DMS79 treated with DMSO at 0.1 percent for 48 hours (cell line): ENCODE results near the gene FBXO45.
"Not testable (repeated sequence)": the region's sequence is repeated elsewhere in the genome, so short reads cannot be mapped to it uniquely, and the experiment has no call there.

Experiments
- DNase-seq: peaks from one replicate; lab custom pipeline; 2025; lab: John Stamatoyannopoulos, UW

The FBXO45 gene

DNA sequence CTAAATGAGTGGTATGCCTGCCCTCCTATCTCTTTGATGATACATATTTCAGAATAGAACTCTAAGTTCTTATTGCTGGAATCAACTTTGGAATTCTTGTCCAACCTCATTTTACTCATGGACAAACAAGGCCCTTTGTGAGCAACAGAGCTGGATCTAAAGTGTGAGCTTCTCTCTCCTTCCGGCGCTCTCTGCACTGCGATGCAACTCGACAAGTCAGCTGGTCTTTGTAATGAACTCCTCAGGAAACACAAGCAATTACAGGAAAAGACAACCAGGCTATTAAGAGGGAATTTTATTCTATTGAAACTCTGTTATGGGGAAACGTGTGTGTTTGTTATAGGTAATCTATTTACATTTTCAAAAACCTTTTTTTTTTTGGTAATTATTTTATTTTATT is 50.8 kb downstream of the FBXO45 start:
- peak; percentile 52 for DNase-seq

DNA sequence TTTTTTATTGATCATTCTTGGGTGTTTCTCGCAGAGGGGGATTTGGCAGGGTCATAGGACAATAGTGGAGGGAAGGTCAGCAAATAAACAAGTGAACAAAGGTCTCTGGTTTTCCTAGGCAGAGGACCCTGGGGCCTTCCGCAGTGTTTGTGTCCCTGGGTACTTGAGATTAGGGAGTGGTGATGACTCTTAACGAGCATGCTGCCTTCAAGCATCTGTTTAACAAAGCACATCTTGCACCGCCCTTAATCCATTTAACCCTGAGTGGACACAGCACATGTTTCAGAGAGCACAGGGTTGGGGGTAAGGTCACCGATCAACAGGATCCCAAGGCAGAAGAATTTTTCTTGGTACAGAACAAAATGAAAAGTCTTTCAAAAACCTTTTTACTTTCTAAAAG is 51.2 kb downstream of the FBXO45 start:
- not testable (repeated sequence) for DNase-seq

DNA sequence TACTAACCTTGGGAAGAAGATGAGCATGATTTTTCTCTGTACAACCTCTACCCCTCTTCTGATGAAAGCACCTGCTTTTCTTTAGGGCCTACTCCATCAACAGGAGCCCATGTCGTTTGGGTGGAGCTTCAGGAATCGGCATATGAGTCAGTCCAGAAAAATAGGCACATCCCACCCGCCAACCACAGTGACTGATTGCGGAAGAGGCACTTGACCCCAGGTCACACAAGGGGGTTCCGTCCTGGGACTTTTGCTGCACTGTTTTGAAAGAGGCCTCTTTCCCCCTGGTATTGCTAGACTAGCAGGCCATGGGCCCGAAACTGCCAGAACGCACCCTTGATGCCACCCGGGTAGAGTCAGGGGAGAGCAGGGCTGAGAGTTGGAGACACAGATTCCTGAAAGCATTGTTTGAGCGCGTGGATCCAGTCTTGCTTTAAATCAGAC is 51.7 kb downstream of the FBXO45 start:
- DNase-seq, result no peak

DNA sequence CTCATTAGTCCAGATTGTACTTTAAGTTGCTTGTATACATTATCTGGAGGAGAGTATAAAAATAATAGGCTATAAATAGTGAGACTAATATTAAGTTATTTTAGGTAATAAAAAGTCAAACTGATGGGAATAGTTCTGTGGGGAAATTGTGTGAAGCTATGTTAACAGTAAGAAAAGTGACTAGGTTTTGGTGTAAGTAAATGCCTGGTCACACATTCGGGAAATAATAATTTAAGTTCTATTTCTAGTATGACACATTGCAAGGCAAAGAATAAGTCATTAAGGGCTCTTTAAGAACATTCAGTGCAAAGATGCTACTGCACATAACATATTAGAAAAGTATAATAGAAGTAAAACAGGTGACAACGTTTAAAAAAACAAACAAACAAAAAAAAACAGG is 52.2 kb downstream of the FBXO45 start:
- DNase-seq, result no peak

DNA sequence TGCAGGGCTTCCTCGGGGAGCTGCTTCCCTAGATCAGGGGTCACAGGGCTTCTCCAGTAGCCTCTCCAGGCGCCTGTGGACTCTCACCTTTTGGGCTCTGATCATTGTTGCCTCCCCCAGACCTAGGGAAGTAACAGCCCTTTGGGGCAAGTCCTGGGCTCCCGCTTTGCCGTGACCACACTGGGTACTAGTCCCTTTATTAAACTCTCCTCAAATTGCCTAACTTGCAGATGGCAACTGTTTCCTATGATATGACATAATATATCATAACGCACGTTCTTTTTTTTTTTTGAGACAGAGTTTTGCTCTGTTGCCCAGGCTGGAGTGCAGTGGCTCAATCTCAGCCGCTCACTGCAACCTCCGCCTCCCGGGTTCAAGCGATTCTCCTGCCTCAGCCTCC is 53.2 kb downstream of the FBXO45 start:
- no peak for DNase-seq

DNA sequence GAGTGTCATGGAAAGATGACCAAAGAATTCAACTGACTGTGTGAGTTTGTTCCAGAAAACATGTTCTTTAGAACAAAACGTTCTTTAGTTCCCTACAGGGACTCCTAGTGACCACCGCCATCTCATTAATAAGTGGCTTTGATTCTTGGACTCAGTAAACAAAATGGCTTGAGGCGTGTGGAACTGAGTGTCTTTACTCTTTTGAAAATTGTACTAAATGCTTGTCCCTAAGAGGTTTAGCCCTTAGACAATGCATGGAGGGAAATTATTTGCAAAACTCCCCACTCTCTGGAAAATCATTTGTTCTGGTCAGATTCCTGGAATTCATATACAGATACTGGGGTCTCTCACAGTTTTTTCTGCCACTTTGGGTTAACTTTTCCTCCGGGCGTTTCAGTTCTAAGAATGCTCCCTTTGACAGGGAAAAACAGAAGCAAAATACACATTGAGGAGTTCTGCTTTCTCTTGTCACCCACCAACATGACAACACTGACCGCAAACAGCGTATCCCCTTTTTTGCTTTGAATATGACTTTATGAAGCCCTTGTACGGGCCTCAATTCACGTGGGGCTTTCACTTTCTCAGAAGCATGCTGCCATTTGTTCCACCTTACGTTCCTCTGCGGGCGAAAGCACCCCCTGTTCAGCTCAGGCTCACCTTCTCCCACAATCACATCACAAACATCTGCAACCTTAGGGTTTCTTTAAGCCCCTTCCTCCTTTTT is 55.8 kb downstream of the FBXO45 start:
- DNase-seq, result no peak

DNA sequence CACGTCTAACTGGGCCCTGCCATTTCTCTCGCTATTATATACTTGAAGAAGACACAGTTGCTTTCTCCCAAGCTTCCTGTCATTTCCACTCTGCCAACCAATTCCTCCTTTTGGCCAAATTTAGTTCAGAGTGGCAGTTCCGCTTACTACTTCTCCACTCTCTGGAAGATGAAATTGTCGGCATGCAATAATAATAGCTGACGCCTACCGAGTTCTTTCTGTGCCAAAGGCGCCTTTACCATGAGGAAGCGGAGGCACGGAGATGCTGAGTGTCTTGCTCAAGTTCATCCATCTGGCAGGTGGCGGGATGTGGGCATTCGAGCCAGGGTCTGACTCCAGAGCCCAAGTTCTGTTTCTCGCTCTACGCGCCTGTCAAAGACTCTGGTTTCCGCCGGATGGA is 56.4 kb downstream of the FBXO45 start:
- DNase-seq, result no peak

DNA sequence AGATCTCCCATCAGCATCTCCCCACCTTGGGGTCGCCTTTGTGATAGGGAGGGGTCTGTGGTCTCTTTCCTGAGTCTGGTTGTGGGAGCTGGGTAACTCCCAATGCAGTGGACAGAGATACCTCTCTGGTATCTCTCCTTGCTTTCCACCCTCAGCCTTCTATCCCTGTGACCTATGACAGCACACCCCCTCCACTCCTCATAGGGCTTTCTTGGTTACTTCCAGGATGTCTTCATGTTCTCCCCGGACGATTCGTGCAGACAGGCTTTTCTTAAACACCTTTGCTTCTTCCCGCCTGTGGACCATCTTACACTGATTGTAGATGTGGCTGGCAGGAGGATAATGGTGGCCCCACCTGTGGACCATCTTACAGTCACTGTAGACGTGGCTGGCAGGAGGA is 56.9 kb downstream of the FBXO45 start:
- no peak for DNase-seq

DNA sequence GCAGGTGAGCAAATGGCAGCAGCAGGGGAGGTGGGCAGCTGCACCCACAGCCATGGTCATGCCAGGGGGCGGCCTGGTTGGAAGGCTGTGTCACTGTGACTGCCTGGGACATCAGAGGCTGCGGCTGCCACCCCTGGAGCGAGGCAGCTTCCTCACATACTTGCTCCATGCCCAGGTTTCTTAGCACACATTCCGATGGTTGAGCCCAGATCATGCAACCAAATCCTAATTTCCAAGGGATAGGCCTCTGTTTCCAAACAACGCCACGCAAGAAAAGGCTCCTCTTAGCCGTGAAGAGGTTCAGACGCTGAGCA is 59.4 kb downstream of the FBXO45 start:
- DNase-seq, result no peak

DNA sequence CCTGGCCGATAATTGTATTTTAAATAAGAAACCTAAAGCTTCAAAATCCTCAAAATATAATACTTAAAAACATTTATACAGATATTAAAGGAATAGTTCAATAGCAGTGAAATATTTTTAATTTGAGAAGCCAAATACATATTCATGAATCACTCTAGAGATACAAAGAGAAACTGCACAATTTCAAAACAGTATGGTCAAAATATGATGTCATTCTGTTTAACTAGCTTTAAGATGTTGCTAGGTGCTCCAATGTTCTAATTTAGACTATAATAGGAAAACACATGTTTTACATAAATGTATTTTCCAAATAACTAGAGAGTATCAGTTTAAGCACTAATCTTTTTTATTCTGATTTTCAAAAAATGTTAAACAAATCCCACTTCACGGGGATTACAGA is 60.8 kb downstream of the FBXO45 start:
- no peak for DNase-seq

DNA sequence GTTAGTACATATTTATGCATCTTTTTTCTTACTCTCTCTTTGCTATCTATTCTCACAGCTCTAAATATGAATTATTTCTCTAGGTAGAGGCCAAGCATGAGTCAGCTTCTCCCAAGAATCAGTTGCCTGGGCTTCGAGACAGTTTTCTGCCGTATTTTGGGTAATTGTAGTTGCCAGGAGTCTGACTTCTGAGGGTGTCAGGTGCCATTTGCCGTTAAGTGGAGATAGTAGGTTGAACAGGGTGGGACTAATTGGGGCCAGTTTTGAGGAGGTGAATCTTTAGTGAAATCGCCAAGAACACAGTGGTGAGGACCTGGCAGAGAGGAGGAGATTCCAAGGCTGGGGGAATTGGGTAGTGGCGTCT is 63.2 kb downstream of the FBXO45 start:
- peak; percentile 91 for DNase-seq

DNA sequence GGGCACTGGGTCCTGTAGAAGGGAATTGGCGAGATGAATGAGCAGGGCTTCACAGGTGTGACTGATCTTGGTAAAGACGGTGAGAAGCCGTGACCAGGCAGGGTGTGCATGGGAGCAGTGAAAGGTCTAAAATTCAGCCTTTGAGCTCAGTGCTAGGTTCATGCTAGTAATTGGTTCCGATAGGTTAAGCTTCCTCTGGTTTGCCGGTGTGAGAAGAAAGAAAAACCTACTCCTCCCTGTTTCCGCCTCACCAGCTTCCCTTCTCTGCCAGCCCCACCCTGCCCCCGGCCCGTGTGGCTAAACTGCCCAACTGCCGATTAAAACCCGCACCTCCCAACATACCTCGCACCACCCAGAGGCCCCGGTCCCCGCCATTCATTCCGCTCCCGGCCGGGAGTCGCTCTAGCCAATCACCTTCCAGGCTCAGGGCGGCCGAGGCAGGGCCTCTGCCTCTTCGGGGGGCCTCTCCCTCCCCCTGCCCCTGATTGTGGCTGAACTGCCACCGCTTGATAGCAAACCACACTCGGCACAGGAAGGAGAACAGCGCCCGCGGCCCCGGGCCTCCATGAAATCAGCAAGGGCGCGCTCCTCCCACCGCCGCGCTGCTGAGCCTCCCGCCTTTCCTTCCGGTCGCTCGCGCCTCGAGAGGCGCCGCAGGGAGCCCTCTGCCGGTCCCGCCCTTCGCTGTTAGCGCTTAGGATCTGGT is 63.7 kb downstream of the FBXO45 start:
- DNase-seq, result peak; percentile 98

DNA sequence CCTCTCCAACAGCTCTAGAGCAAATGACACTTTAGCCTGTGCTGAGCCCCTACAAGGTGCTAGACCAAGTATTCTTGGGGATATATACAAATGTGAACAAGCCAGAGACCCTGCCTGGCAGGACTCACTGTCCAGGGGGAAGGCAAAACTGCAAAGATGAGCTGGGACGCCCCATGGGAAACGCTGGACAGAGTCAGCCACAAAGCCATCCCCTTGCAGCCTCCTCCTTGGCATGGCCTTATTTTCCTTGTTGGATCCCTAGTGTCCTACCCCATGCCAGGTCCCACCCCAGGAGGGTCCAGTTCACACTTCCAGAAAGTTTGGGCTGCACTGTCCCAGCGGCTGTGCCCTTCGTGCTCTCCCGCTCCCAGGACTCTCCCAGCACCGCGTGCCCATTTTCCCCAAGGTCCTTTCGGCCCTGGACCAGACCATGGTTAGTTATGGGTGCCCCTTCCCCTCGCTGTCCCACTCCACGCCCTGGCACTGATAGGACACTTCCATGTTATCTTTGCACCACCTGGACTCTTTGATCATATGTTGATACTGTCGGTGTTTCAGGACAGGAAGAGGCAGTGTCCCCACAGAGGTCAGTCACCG is 65.2 kb downstream of the FBXO45 start:
- DNase-seq, result no peak

DNA sequence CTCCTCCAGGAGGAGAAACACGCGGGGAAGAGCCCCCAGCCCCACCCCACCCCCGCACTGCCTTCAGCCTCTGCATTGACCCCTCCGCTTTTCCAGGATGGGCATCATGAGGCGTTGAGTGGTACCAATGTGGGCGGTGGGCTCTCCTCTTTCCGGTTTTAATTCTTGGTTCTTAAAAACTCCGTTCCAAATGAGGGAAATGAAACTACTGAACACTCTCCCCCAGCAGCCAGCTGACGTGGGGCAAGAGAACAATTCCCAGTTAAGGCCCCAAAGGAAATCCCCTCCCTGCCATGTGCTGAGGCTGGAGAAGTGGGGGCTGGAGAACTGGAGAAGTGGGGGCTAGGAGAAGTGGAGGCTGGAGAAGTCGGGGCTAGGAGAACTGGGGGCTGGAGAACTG is 65.8 kb downstream of the FBXO45 start:
- DNase-seq, result no peak

DNA sequence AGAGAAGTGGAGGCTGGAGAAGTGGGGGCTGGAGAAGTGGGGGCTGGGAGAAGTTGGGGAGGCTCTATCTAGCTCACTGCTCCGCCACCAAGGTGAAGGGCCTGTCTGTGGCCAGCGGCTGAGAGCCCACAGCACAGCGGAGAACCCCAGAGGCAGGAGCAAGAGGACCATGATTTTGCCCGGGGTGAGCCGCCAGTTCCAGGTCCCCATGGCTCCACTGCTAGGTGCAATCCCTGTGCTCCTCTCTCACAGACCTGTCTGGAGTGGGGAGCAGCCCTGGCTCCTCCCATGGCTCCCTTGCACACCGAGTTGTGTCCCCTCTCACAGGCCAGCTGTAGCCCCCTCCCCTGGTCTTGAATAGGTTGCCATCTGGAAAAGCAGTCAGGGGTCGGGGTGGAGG is 66.4 kb downstream of the FBXO45 start:
- no peak for DNase-seq

DNA sequence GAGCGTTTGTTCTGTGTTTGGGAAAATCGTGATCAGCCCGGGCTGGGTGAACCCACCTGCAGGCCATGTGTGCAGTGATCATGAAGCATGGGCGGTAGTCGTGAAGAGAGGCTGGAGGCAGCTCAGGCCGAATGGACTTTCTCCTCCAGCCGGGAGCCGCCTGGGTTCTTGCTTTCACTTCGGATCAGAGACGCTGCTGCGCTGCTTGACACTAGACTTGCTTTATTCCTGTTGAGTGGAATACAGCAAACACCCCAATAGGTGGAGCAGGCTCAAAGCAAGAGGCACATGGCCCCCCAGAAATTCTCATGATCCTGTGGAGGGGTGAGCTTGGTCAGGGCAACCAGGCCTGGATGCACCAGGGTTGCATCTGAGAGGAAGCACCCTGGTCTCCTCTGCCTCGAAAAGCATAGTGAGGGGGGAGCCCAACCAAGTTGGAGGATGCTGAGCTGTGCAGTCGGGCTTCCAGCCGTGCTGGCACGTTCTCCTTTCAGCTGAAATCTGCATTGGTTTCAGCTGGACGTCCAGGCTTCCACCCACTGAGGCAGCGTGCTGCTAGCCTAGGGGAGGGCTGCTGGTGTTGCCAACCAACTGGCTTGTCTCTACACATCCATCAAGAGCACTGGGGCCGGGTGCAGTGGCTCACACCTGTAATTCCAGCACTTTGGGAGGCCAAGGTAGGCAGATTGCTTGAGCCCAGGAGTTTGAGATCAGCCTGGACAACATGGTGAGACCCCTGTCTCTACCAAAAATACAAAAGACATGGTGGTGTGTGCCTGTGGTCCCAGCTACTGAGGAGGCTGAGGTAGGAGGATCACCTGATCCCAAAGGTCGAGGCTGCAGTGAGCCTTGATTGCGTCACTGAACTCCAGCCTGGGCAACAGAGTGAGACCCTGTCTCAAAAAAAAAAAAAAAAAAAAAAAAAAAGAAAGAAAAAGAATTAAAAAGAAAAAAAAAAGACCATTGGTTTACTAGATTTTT is 68.2 kb downstream of the FBXO45 start:
- no peak for DNase-seq

DNA sequence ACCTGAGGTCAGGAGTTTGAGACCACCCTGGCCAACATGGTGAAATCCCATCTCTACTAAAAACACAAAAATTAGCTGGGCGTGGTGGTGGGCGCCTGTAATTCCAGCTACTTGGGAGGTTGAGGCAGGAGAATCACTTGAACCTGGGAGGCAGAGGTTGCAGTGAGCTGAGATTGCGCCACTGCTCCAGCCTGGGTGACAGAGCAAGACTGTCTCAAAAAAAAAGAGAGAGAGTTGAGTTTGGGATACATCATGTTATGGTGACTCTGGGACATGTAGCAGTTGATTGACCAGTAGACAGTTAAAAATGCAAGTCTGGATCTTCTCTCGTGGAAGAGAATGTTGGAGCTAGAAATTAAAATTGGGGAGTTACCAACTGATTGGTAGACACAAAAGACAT is 69.5 kb downstream of the FBXO45 start:
- DNase-seq, result not testable (repeated sequence)
